Measurements from ENCODE around the gene GSG1L2.

DNA sequence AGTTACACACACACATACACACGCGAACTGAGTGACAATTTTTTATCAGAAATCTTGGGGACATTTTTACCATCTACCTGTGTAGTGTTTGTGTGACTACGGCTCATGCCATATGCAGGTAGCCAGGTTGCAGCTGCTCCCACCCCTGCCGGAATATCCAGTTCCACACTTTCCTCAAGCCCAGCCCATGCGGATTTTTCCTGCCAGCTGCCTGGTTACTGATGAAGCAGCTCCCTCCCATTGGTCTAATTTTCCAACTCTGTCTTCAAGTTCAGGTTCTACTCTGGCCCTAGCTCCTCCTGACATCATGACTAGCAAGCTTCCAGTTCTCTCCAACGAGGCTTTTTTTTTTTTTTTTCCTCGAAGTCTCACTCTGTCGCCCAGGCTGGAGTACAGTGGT lies 4.8 kb downstream of the GSG1L2 start:
- TF ChIP-seq, protein P1, sequence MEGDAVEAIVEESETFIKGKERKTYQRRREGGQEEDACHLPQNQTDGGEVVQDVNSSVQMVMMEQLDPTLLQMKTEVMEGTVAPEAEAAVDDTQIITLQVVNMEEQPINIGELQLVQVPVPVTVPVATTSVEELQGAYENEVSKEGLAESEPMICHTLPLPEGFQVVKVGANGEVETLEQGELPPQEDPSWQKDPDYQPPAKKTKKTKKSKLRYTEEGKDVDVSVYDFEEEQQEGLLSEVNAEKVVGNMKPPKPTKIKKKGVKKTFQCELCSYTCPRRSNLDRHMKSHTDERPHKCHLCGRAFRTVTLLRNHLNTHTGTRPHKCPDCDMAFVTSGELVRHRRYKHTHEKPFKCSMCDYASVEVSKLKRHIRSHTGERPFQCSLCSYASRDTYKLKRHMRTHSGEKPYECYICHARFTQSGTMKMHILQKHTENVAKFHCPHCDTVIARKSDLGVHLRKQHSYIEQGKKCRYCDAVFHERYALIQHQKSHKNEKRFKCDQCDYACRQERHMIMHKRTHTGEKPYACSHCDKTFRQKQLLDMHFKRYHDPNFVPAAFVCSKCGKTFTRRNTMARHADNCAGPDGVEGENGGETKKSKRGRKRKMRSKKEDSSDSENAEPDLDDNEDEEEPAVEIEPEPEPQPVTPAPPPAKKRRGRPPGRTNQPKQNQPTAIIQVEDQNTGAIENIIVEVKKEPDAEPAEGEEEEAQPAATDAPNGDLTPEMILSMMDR (optimal IDR thresholded peaks at IDR 0.05 in 1 of 3, IDR thresholded peaks at IDR 0.05 in 1 of 3, conservative IDR thresholded peaks at IDR 0.05 in 1 of 3; ENCODE audit: extremely low read depth in 1 of 3, insufficient read depth in 2 of 3, low read length in 3 of 3) = no peak
- TF ChIP-seq EZH2 (IDR thresholded peaks at IDR 0.05; ENCODE audit: low read length) = no peak

Measured in keratinocyte (primary cell).